OCI-LY1 (cell line): Measurements from ENCODE around the gene OR4D2.

ENCODE experiments used
- H2AFZ ChIP-seq: fragments of 200-600 bp; sonication (generic), shearing (Covaris generic); 2 replicates; pipeline ENCODE4 v1.6.0; 2014; ENCODE audit warnings: antibody characterized with exemption, mild to moderate bottlenecking, low read length
- H3F3A ChIP-seq: fragments of 200-600 bp; sonication (generic), shearing (Covaris generic); 2 replicates; pipeline ENCODE4 v1.6.0; 2014; ENCODE audit warnings: mild to moderate bottlenecking, antibody characterized with exemption, low read length, moderate library complexity; ENCODE audit not compliant: insufficient read depth
- H3K27ac ChIP-seq: fragments of 200-600 bp; sonication (generic); 2 replicates; pipeline ENCODE4 v1.5.1; 2014; ENCODE audit warnings: low read length, mixed run types, mild to moderate bottlenecking, low read depth; ENCODE audit not compliant: poor library complexity, severe bottlenecking
- H3K27me3 ChIP-seq: fragments of 200-600 bp; sonication (generic); 2 replicates; pipeline ENCODE4 v1.6.0; 2014; ENCODE audit warnings: antibody characterized with exemption, mild to moderate bottlenecking, low read length, moderate library complexity; ENCODE audit not compliant: insufficient read depth
- H3K36me3 ChIP-seq: fragments of 200-600 bp; sonication (generic); 2 replicates; pipeline ENCODE4 v1.6.1; 2014; ENCODE audit warnings: mild to moderate bottlenecking, antibody characterized with exemption, low read length, moderate library complexity, mixed read lengths; ENCODE audit not compliant: insufficient read depth
- H3K4me1 ChIP-seq: fragments of 200-600 bp; sonication (generic); 2 replicates; pipeline ENCODE4 v1.5.1; 2014; ENCODE audit warnings: mild to moderate bottlenecking, low read length, moderate library complexity; ENCODE audit not compliant: insufficient read depth, severe bottlenecking
- H3K4me2 ChIP-seq: fragments of 200-600 bp; sonication (generic), shearing (Covaris generic); 2 replicates; pipeline ENCODE4 v1.6.1; 2014; ENCODE audit warnings: low read length
- H3K4me3 ChIP-seq: fragments of 200-600 bp; sonication (generic); 2 replicates; pipeline ENCODE4 v1.5.1; 2014; ENCODE audit warnings: low read length, low read depth, mild to moderate bottlenecking, mixed read lengths; ENCODE audit not compliant: poor library complexity, severe bottlenecking
- H3K79me2 ChIP-seq: fragments of 200-600 bp; shearing (Covaris generic); 2 replicates; pipeline ENCODE4 v1.6.1; 2016; ENCODE audit warnings: mixed run types, low read length, mixed read lengths; ENCODE audit not compliant: insufficient read depth
- H3K9ac ChIP-seq: fragments of 200-600 bp; sonication (generic), shearing (Covaris generic); 2 replicates; pipeline ENCODE4 v1.6.1; 2014; ENCODE audit warnings: mild to moderate bottlenecking, low read length, mixed read lengths
- H3K9me2 ChIP-seq: fragments of 200-600 bp; sonication (generic), shearing (Covaris generic); 2 replicates; pipeline ENCODE4 v1.6.1; 2014; ENCODE audit warnings: low read depth, mild to moderate bottlenecking, low read length, mixed read lengths
- H3K9me3 ChIP-seq: fragments of 200-600 bp; shearing (Covaris generic); 2 replicates; pipeline ENCODE4 v1.6.1; 2014; ENCODE audit warnings: low read length, mixed read lengths
- H4K20me1 ChIP-seq: fragments of 200-600 bp; sonication (generic), shearing (Covaris generic); 2 replicates; pipeline ENCODE4 v1.6.0; 2016; ENCODE audit warnings: mild to moderate bottlenecking, low read length; ENCODE audit not compliant: insufficient read depth
- CTCF ChIP-seq: fragments of 200-600 bp; sonication (generic), shearing (Covaris generic); IDR thresholded peaks from 2 replicates; pipeline ENCODE4 v1.5.1; 2017; ENCODE audit warnings: mild to moderate bottlenecking, antibody characterized with exemption, low read length, moderate library complexity, mixed read lengths
- EZH2 ChIP-seq: fragments of 200-600 bp; sonication (generic), shearing (Covaris generic); IDR thresholded peaks from 2 replicates; pipeline ENCODE4 v1.8.0; 2017; ENCODE audit warnings: borderline replicate concordance, mixed run types, mild to moderate bottlenecking, antibody characterized with exemption, low read length, moderate library complexity, mixed read lengths

Gene OR4D2

GRCh38 chr17:58158181-58158580 lies 8.6 kb upstream of the OR4D2 start:
- no peak overlapping the region for H3K9ac ChIP-seq
- H3K4me1 ChIP-seq = no peaks in the 10 kb centered on the region
- no peak overlapping the region for H3K27ac ChIP-seq

GRCh38 chr17:58161566-58161965 lies 5.2 kb upstream of the OR4D2 start:
- H2AFZ ChIP-seq = no peak overlapping the region
- H3K4me3 ChIP-seq = no peak overlapping the region
- no peaks in the 10 kb centered on the region for H3K9me2 ChIP-seq
- no peaks in the 10 kb centered on the region for H4K20me1 ChIP-seq
- no peaks in the 10 kb centered on the region for H3K79me2 ChIP-seq
- H3K27ac ChIP-seq = no peak overlapping the region
- H3K9me3 ChIP-seq = no peaks in the 10 kb centered on the region
- TF ChIP-seq EZH2 (no peak), CTCF (no peak)
- 0 out of 2 replicates have a peak, but pooled peaks cover 3% of the 10 kb centered on the region for H3K27me3 ChIP-seq
- H3K4me1 ChIP-seq = no peaks in the 10 kb centered on the region
- H3K4me2 ChIP-seq = no peak overlapping the region
- no peak overlapping the region for H3K9ac ChIP-seq
- H3F3A ChIP-seq = no peaks in the 10 kb centered on the region
- no peaks in the 10 kb centered on the region for H3K36me3 ChIP-seq

More at GRCh38 chr17:58158181-58158580, 8.6 kb upstream of the OR4D2 start:
- Histone ChIP-seq H4K20me1 (no peaks in the 10 kb centered on the region), H3K4me2 (no peak overlapping the region), H3K9me3 (no peaks in the 10 kb centered on the region), H3K9me2 (no peaks in the 10 kb centered on the region), H3F3A (no peaks in the 10 kb centered on the region), H2AFZ (no peak overlapping the region), H3K36me3 (no peaks in the 10 kb centered on the region), H3K27me3 (0 out of 2 replicates have a peak, but pooled peaks cover 4% of the 10 kb centered on the region), H3K4me3 (no peak overlapping the region), H3K79me2 (no peaks in the 10 kb centered on the region)
- TF ChIP-seq CTCF = no peak
- no peak for TF ChIP-seq EZH2

- Histone ChIP-seq H3K4me2 (no peak overlapping the region), H3K27me3 (no peaks in the 10 kb centered on the region), H3K36me3 (no peaks in the 10 kb centered on the region), H3F3A (no peaks in the 10 kb centered on the region), H4K20me1 (no peaks in the 10 kb centered on the region), H3K9me2 (no peaks in the 10 kb centered on the region), H3K4me3 (no peak overlapping the region), H3K27ac (no peak overlapping the region), H3K9ac (no peak overlapping the region), H3K79me2 (no peaks in the 10 kb centered on the region), H3K9me3 (no peaks in the 10 kb centered on the region), H3K4me1 (no peaks in the 10 kb centered on the region), H2AFZ (no peak overlapping the region)
- no peak for TF ChIP-seq CTCF
- TF ChIP-seq EZH2 = no peak
Measured at GRCh38 chr17:58165981-58166380, 801 bp upstream of the OR4D2 start.
